Measurements from ENCODE around the gene MYOD1.

GRCh38 chr11:17736930-17737817 lies 17.8 kb downstream of the MYOD1 start:
- TF ChIP-seq CTCF (IDR thresholded peaks at IDR 0.05), result no peak
- TF ChIP-seq EP300 (IDR thresholded peaks at IDR 0.05), result no peak
- no peak for TF ChIP-seq POLR2A (IDR thresholded peaks at IDR 0.05)
- TF ChIP-seq POLR2AphosphoS5 (IDR thresholded peaks at IDR 0.05), result no peak

Data from gastroesophageal sphincter (tissue), 3 donors.